AG04450 (cell line): Measurements from ENCODE around the gene HECA. TPM values are rescaled to one million over a fixed set of nuclear protein-coding genes. Genes with fewer than 3 reads are reported as not detected.
A peak's percentile ranks its signal among the peaks of the same experiment; 100 is the strongest.

ENCODE experiments used
- CTCF ChIA-PET: fragments of 300-600, 350-600 bp; formaldehyde crosslinking; extraction: SDS; loops from one replicate; lab custom pipeline; 2022; ENCODE audit warnings: antibody characterized with exemption, inconsistent platforms; lab: Charles Lee
- POLR2A ChIA-PET: fragments of 350-600 bp; formaldehyde crosslinking; extraction: SDS; loops from one replicate; lab custom pipeline; 2021; ENCODE audit warnings: antibody characterized with exemption, inconsistent platforms; lab: Yijun Ruan, JAX
- DNase-seq: peaks from one replicate; pipeline ENCODE4 v3.0.0-alpha.2; 2011; ENCODE audit warnings: low read depth, low spot score
- H3K27ac ChIP-seq: one replicate; pipeline ENCODE4 v1.5.1; 2012; ENCODE audit warnings: low read depth, low read length, control low read depth
- H3K27me3 ChIP-seq: one replicate; pipeline ENCODE4 v1.6.0; 2012; ENCODE audit warnings: low read length; ENCODE audit not compliant: control insufficient read depth, insufficient read depth
- H3K4me3 ChIP-seq: 2 replicates; pipeline ENCODE4 v1.5.1; 2011; ENCODE audit warnings: mild to moderate bottlenecking, low read depth, low read length, control low read depth
- H3K9me3 ChIP-seq: 2 replicates; pipeline ENCODE4 v1.5.1; 2012; ENCODE audit warnings: low read length; ENCODE audit not compliant: control insufficient read depth, insufficient read depth
- CTCF ChIP-seq: IDR thresholded peaks from 2 replicates; pipeline ENCODE4 v1.5.1; 2011; ENCODE audit warnings: low read depth, low read length, control low read depth, inconsistent platforms
- polyA plus RNA-seq: library from polyadenylated mRNA; depleted of rRNA; stranded (reverse); fragments of >200 nt; gene quantifications from 2 replicates; pipeline ENCODE4 v1.2.3, GENCODE V29; 2011

HECA gene
- polyA plus RNA-seq, 1 experiment = 10.6 TPM

- ChIA-PET POLR2A (no interaction called here), CTCF (interaction anchor here (1.0 kb wide), 1 partner anchor 9 kb away, joined by 3 read pairs; no protein-coding TSS in a partner anchor)
- 0 out of 2 replicates have a peak, but pooled peaks have one; percentile 19 for TF ChIP-seq CTCF
Measured at GRCh38 chr6:139164001-139164400, 29.1 kb downstream of the HECA start.

GRCh38 chr6:139165324-139165723, 30.4 kb downstream of the HECA start:
- no peaks in the 10 kb centered on the region; the same call in 1 of the 2 replicates for H3K9me3 ChIP-seq
- no peak for TF ChIP-seq CTCF
- POLR2A ChIA-PET = interaction anchor here (0.6 to 1.0 kb wide), 2 partner anchors 16 to 31 kb away, joined by 3 read pairs; no protein-coding TSS in a partner anchor
- H3K4me3 ChIP-seq = no peak overlapping the region
- CTCF ChIA-PET = interaction anchor here (0.6 to 0.7 kb wide), 2 partner anchors 30 to 39 kb away, joined by 4 to 5 read pairs; no protein-coding TSS in a partner anchor
- no peak for DNase-seq
- no peaks in the 10 kb centered on the region for H3K27me3 ChIP-seq
- no peak overlapping the region for H3K27ac ChIP-seq

More at GRCh38 chr6:139164001-139164400, 29.1 kb downstream of the HECA start:
- Histone ChIP-seq H3K9me3 (no peaks in the 10 kb centered on the region; the same call in 1 of the 2 replicates), H3K4me3 (no peak overlapping the region), H3K27ac (no peak overlapping the region), H3K27me3 (no peaks in the 10 kb centered on the region)
- no peak for DNase-seq

- Histone ChIP-seq H3K27ac (no peak overlapping the region), H3K4me3 (no peak overlapping the region), H3K9me3 (no peaks in the 10 kb centered on the region; the same call in 1 of the 2 replicates), H3K27me3 (no peaks in the 10 kb centered on the region)
- no peak for TF ChIP-seq CTCF
- DNase-seq = no peak
- ChIA-PET POLR2A (interaction anchor here (1.0 kb wide), 1 partner anchor 17 kb away, joined by 3 read pairs; no protein-coding TSS in a partner anchor), CTCF (no interaction called here)
Measured at GRCh38 chr6:139166238-139166955, 31.5 kb downstream of the HECA start.

- TF ChIP-seq CTCF = no peak
- Histone ChIP-seq H3K9me3 (no peaks in the 10 kb centered on the region; the same call in 1 of the 2 replicates), H3K27me3 (no peaks in the 10 kb centered on the region), H3K4me3 (no peak overlapping the region), H3K27ac (no peak overlapping the region)
- CTCF ChIA-PET = no interaction called here
- DNase-seq = no peak
- POLR2A ChIA-PET = no interaction called here
Measured at GRCh38 chr6:139166956-139167313, 32.1 kb downstream of the HECA start.

GRCh38 chr6:139172151-139172550, 37.3 kb downstream of the HECA start:
- no peaks in the 10 kb centered on the region for H3K27me3 ChIP-seq
- ChIA-PET POLR2A (no interaction called here), CTCF (no interaction called here)
- TF ChIP-seq CTCF = no peak
- no peak for DNase-seq
- no peaks in the 10 kb centered on the region for H3K9me3 ChIP-seq
- no peak overlapping the region for H3K4me3 ChIP-seq
- no peak overlapping the region for H3K27ac ChIP-seq
